GM12878 (cell line): ENCODE data around the gene CYB5R3.
"Not testable (repeated sequence)": the region's sequence is repeated elsewhere in the genome, so short reads cannot be mapped to it uniquely, and the experiment has no call there.

ENCODE experiments used
- BMI1 ChIP-seq: fragments of 450-650 bp; IDR thresholded peaks from 2 replicates; pipeline ENCODE4 v1.6.1; 2016; ENCODE audit warnings: mild to moderate bottlenecking, moderate library complexity, borderline replicate concordance
- CBX3 ChIP-seq: fragments of 200-600 bp; sonication (generic); IDR thresholded peaks from 2 replicates; pipeline ENCODE4 v1.6.1; 2016; ENCODE audit warnings: low read depth, borderline replicate concordance
- NFYB ChIP-seq: IDR thresholded peaks from 2 replicates; pipeline ENCODE4 v1.6.1; 2011; ENCODE audit warnings: low read depth, mild to moderate bottlenecking, low read length, improper control_type of control experiment, moderate library complexity; ENCODE audit not compliant: insufficient read depth
- POLR2A ChIP-seq: IDR thresholded peaks from 2 replicates; pipeline ENCODE4 v1.6.1; 2011; ENCODE audit warnings: low read depth, mild to moderate bottlenecking, low read length
- RFX5 ChIP-seq: IDR thresholded peaks from 2 replicates; pipeline ENCODE4 v1.6.1; 2011; ENCODE audit warnings: low read depth, low read length, improper control_type of control experiment
- SIN3A ChIP-seq: IDR thresholded peaks from 2 replicates; pipeline ENCODE4 v1.6.1; 2012; ENCODE audit warnings: low read depth, low read length, improper control_type of control experiment
- SUPT20H ChIP-seq: IDR thresholded peaks from 2 replicates; pipeline ENCODE4 v1.6.1; 2011; ENCODE audit warnings: low read depth, mild to moderate bottlenecking, low read length, moderate library complexity, borderline replicate concordance; ENCODE audit not compliant: control insufficient read depth
- TAF1 ChIP-seq: IDR thresholded peaks from 2 replicates; pipeline ENCODE4 v1.6.1; 2011; ENCODE audit warnings: mild to moderate bottlenecking, low read depth, low read length, borderline replicate concordance
- ZNF384 ChIP-seq: IDR thresholded peaks from 2 replicates; pipeline ENCODE4 v1.6.1; 2012; ENCODE audit warnings: low read depth, mild to moderate bottlenecking, low read length, improper control_type of control experiment, borderline replicate concordance
- TF ChIP-seq, protein P1 (sequence below): IDR thresholded peaks from 2 replicates; pipeline ENCODE4 v1.6.1; 2011; ENCODE audit warnings: low read depth, mild to moderate bottlenecking, low read length, moderate library complexity, borderline replicate concordance; ENCODE audit errors: extremely low read depth
- TF ChIP-seq, protein P2 (sequence below): IDR thresholded peaks from 2 replicates; pipeline ENCODE4 v1.6.1; 2012; ENCODE audit warnings: mild to moderate bottlenecking, low read depth, low read length
- TF ChIP-seq, protein P3 (sequence below), 3 experiments: IDR thresholded peaks in 2 of 3; conservative IDR thresholded peaks in 1 of 3; 2 replicates each; pipeline ENCODE4 v1.5.1; 2011; ENCODE audit warnings: low read depth in 3 of 3, low read length in 3 of 3, mild to moderate bottlenecking in 3 of 3, control low read depth in 2 of 3, moderate library complexity in 2 of 3, inconsistent platforms in 1 of 3, mixed read lengths in 1 of 3; ENCODE audit not compliant: control insufficient read depth in 2 of 3, insufficient read depth in 1 of 3; ENCODE audit errors: extremely low read depth in 1 of 3
- TF ChIP-seq, protein P4 (sequence below): IDR thresholded peaks from 2 replicates; pipeline ENCODE4 v1.6.1; 2012; ENCODE audit warnings: low read depth, low read length, improper control_type of control experiment

DNA sequence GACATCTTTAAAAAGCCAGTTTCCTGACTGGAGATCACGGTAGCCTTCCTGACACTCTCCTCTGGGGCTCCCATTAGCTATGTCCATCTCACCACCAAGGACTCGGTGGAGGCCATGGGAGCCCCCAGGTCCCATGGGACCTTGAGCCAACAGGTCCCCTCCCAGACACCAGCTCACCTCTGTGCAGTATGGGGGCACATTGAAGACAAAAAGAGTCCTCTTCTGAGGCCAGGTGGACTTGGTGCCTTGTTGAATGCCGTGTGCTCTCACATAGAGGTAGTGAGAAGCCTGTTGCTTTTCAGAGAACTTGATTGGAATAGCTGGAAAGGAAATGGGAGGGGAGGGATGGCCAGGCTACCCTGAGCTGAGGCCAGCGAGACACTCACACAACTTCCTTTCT, 69.2 kb downstream of the CYB5R3 start:
- TF ChIP-seq, protein P1, sequence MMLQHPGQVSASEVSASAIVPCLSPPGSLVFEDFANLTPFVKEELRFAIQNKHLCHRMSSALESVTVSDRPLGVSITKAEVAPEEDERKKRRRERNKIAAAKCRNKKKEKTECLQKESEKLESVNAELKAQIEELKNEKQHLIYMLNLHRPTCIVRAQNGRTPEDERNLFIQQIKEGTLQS = not testable (repeated sequence)
- TF ChIP-seq SIN3A, RFX5, BMI1, POLR2A, CBX3, NFYB, ZNF384, SUPT20H, TAF1: not testable (repeated sequence)
- TF ChIP-seq, protein P2, sequence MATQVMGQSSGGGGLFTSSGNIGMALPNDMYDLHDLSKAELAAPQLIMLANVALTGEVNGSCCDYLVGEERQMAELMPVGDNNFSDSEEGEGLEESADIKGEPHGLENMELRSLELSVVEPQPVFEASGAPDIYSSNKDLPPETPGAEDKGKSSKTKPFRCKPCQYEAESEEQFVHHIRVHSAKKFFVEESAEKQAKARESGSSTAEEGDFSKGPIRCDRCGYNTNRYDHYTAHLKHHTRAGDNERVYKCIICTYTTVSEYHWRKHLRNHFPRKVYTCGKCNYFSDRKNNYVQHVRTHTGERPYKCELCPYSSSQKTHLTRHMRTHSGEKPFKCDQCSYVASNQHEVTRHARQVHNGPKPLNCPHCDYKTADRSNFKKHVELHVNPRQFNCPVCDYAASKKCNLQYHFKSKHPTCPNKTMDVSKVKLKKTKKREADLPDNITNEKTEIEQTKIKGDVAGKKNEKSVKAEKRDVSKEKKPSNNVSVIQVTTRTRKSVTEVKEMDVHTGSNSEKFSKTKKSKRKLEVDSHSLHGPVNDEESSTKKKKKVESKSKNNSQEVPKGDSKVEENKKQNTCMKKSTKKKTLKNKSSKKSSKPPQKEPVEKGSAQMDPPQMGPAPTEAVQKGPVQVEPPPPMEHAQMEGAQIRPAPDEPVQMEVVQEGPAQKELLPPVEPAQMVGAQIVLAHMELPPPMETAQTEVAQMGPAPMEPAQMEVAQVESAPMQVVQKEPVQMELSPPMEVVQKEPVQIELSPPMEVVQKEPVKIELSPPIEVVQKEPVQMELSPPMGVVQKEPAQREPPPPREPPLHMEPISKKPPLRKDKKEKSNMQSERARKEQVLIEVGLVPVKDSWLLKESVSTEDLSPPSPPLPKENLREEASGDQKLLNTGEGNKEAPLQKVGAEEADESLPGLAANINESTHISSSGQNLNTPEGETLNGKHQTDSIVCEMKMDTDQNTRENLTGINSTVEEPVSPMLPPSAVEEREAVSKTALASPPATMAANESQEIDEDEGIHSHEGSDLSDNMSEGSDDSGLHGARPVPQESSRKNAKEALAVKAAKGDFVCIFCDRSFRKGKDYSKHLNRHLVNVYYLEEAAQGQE = not testable (repeated sequence)
- TF ChIP-seq, protein P3, sequence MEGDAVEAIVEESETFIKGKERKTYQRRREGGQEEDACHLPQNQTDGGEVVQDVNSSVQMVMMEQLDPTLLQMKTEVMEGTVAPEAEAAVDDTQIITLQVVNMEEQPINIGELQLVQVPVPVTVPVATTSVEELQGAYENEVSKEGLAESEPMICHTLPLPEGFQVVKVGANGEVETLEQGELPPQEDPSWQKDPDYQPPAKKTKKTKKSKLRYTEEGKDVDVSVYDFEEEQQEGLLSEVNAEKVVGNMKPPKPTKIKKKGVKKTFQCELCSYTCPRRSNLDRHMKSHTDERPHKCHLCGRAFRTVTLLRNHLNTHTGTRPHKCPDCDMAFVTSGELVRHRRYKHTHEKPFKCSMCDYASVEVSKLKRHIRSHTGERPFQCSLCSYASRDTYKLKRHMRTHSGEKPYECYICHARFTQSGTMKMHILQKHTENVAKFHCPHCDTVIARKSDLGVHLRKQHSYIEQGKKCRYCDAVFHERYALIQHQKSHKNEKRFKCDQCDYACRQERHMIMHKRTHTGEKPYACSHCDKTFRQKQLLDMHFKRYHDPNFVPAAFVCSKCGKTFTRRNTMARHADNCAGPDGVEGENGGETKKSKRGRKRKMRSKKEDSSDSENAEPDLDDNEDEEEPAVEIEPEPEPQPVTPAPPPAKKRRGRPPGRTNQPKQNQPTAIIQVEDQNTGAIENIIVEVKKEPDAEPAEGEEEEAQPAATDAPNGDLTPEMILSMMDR (IDR thresholded peaks at IDR 0.05 in 2 of 3, conservative IDR thresholded peaks at IDR 0.05 in 1 of 3; ENCODE audit: control insufficient read depth in 2 of 3, extremely low read depth in 1 of 3, insufficient read depth in 1 of 3, low read depth in 3 of 3, low read length in 3 of 3) = not testable (repeated sequence)
- TF ChIP-seq, protein P4, sequence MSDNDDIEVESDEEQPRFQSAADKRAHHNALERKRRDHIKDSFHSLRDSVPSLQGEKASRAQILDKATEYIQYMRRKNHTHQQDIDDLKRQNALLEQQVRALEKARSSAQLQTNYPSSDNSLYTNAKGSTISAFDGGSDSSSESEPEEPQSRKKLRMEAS = not testable (repeated sequence)
